Measurements from ENCODE around the gene ATG4D. TPM values are rescaled to one million over a fixed set of nuclear protein-coding genes. Genes with fewer than 3 reads are reported as not detected.

The ATG4D gene
- total RNA-seq, 6 experiments from 2014 or later = 8.1 to 19.7 (median 11.8) TPM

DNA sequence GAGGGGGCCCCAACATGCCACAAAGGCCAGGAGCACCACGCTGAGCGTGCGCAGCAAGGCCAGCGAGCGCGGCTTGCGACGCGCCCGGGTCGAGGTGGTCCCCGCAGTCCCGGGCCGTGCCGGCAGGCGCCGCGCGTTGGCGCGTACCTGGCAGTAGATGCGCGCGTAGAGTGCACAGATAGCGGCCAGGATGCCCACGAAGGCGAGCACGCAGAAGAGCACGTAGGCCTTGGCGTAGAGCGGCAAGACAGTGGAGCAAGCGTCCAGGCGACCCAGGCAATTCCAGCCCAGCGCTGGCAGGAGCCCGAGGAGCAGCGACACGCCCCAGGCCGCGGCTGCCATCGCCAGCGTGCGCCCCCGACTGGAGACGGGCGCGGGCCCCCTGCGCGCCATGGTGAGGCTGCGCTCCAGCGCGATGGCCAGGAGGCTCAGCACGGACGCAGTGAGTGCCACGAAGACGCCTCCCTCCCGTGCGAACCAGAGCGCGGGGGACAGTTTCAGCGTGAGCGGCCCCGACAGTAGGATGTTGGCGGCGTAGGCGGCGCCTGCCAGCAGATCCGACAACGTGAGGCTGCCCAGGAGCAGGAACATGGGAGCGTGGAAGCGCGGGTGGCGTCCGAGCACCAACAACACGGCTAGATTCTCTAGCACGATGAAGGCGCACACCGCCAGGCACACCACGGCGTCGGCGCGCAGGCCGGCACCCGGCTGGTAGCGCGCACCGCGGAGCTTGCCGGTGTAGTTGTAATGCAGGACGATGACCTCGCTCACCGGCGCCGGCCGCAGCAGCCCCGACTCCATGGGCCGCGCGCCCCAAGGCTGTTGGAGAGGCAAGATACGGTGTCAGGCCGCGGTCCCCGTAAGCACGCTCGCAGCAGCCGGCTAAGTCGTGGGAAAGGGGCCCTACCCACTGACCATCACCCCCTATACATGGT lies 29.2 kb upstream of the ATG4D start:
- no peak overlapping the region for H3K27ac ChIP-seq
- TF ChIP-seq, protein P1, sequence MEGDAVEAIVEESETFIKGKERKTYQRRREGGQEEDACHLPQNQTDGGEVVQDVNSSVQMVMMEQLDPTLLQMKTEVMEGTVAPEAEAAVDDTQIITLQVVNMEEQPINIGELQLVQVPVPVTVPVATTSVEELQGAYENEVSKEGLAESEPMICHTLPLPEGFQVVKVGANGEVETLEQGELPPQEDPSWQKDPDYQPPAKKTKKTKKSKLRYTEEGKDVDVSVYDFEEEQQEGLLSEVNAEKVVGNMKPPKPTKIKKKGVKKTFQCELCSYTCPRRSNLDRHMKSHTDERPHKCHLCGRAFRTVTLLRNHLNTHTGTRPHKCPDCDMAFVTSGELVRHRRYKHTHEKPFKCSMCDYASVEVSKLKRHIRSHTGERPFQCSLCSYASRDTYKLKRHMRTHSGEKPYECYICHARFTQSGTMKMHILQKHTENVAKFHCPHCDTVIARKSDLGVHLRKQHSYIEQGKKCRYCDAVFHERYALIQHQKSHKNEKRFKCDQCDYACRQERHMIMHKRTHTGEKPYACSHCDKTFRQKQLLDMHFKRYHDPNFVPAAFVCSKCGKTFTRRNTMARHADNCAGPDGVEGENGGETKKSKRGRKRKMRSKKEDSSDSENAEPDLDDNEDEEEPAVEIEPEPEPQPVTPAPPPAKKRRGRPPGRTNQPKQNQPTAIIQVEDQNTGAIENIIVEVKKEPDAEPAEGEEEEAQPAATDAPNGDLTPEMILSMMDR (IDR thresholded peaks at IDR 0.05) = no peak
- no peak for TF ChIP-seq POLR2A (IDR thresholded peaks at IDR 0.05)
- H3K9me3 ChIP-seq = no peaks in the 10 kb centered on the region
- peaks cover 0 to 6% (median 0%) of the 10 kb centered on the region in 4 donors for H3K4me1 ChIP-seq
- WGBS (ENCODE audit: insufficient coverage, low coverage, low lambda C conversion rate, missing lambda C conversion rate) = 14% methylated on average over 20 of the region's 107 CpGs
- H3K4me3 ChIP-seq = no peak overlapping the region
- ATAC-seq (no peak), DNase-seq (no peak)
- H3K36me3 ChIP-seq = no peaks in the 10 kb centered on the region
- H3K27me3 ChIP-seq = peaks cover 0 to 21% of the 10 kb centered on the region in 2 donors
- intact Hi-C loops (cut with DNase I) = no loop called here

- Histone ChIP-seq H3K27me3 (peaks cover 0 to 21% of the 10 kb centered on the region in 2 donors), H3K4me1 (peaks cover 0 to 6% (median 0%) of the 10 kb centered on the region in 4 donors), H3K9me3 (no peaks in the 10 kb centered on the region), H3K36me3 (no peaks in the 10 kb centered on the region), H3K4me3 (no peak overlapping the region), H3K27ac (no peak overlapping the region)
- ATAC-seq (peak in 1 of 4 donors; percentile 29), DNase-seq (no peak)
- WGBS (ENCODE audit: insufficient coverage, low coverage, low lambda C conversion rate, missing lambda C conversion rate) = 87% methylated on average over 2 of the region's 5 CpGs
- intact Hi-C loops (cut with DNase I) = no loop called here
- TF ChIP-seq, protein P1 (IDR thresholded peaks at IDR 0.05) = no peak
- TF ChIP-seq POLR2A (IDR thresholded peaks at IDR 0.05) = no peak
These were observed 27.7 kb upstream of the ATG4D start for GRCh38 chr19:10516064-10516385.

DNA sequence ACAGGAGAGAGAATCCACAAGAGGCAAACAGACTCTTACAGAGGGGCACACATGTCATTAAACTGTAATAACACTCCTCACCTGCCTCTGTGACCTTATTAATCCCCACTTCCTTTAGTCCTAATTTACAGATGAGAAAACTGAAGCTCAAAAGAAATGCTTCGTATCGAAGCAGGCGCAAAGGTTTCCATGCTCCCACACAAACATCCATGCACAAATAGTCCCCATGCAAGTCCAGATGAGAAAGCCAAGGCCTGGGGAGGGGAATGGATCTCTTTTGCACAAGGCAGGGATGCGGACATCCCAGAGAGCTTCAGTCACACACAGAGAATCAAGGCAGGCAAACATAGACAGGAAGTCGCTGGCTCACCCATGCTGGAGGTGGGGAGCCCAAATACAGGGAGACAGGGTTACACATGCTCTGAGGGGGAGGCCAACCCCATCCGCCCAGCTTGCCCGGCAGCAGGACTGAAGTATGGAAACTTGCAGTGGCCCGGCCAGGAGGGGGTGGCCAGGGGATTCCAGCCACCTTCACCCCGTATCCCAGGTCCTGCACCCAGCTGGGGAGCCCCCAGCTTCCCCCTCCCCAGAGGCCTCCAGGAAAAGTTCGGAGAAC lies 26.9 kb upstream of the ATG4D start:
- H3K4me1 ChIP-seq = peaks cover 0 to 6% (median 0%) of the 10 kb centered on the region in 4 donors
- no peaks in the 10 kb centered on the region for H3K36me3 ChIP-seq
- peaks cover 0 to 21% of the 10 kb centered on the region in 2 donors for H3K27me3 ChIP-seq
- DNase-seq (no peak), ATAC-seq (no peak)
- H3K27ac ChIP-seq = no peak overlapping the region
- TF ChIP-seq POLR2A (IDR thresholded peaks at IDR 0.05) = no peak
- TF ChIP-seq, protein P1 (IDR thresholded peaks at IDR 0.05) = no peak
- intact Hi-C loops (cut with DNase I) = no loop called here
- no peaks in the 10 kb centered on the region for H3K9me3 ChIP-seq
- H3K4me3 ChIP-seq = peak overlapping the region in 2 of 3 donors; percentile 15 to 40
- 45% methylated on average over 4 of the region's 10 CpGs for WGBS (ENCODE audit: insufficient coverage, low coverage, low lambda C conversion rate, missing lambda C conversion rate)

DNA sequence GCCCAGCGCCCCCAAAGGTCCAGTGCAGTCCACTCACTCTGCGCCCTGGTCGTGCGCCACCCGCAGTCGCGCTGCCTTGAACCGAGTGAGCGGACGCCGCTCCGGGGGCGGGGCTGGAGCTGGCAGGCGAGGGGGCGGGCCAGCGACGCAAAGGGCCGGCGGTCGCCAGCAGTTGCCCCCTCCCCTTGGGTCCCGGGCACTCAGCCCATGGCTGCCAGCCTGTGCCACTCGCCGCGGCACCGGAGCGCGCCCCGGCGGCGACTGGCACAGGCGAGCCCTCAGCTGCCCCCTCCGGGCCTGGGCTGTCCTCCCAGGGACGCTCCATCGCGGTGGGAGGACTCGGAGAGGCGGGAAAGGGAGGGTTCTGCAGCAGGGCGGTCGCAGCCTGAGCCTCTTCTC lies 26.3 kb upstream of the ATG4D start, which contains the start of gene S1PR5:
Gene S1PR5, minus strand, starts transcription at position 87 of the 399 bp plus-strand sequence. CDS start 2,436 bp downstream, outside the sequence.
- 0% methylated on average over 6 of the region's 39 CpGs for WGBS (ENCODE audit: insufficient coverage, low coverage, low lambda C conversion rate, missing lambda C conversion rate)
- Histone ChIP-seq H3K27ac (no peak within 1 kb of the TSS), H3K9me3 (no peaks in the 10 kb centered on the region), H3K4me1 (peaks cover 0 to 6% (median 0%) of the 10 kb centered on the region in 4 donors), H3K36me3 (no peaks in the 10 kb centered on the region), H3K27me3 (peaks cover 0 to 21% of the 10 kb centered on the region in 2 donors), H3K4me3 (peak within 1 kb of the TSS in 2 of 3 donors; percentile 15 to 40)
- peak in 1 of 3 donors; percentile 32 for DNase-seq
- TF ChIP-seq, protein P1 (IDR thresholded peaks at IDR 0.05) = no peak
- TF ChIP-seq POLR2A (IDR thresholded peaks at IDR 0.05) = no peak
- intact Hi-C loops (cut with DNase I) = no loop called here
- peak; percentile 36 to 58 (median 47) for ATAC-seq
